Activated naive CD4-positive, alpha-beta T cell (primary cell): ENCODE measurements around the gene CHMP2A.

Experiments used
- DNase-seq, 4 experiments: peaks; one replicate each; lab custom pipeline; 2025; lab: John Stamatoyannopoulos, UW

The CHMP2A gene

DNA sequence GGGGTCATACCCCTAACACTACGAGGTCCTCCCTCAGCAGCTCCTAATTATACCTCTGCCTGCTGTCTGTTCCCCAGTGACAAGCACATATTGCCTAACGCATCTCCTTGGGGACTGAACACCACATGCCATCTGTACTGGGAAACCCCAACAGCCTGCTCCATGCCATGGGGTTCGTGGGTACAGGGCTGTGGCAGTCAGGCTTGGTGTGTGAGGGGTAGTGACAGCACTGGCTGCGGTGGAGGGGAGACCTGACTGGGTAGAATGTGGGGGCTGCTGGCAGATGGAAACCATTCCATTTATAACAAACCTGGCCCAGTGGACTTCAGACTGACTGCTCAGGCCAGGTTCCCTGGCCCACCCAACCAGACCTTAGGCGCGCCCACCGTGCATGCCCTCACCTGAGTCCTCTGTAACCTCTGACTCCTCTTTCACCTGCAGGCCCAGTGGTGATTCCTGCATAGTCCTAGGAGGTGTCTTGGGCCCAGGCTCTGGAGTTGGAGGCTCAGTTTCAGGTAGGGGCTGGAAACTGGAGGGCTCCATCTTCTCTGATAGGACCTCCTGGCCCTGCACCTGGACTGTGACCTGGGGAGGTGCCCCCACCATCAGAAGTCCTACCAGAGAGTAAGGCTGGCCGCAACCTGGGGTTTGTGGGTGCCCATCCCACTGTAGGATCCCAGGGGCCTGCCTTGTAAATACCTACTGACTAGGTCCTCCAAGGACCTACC lies 15.2 kb upstream of the CHMP2A start:
- DNase-seq: no peak

DNA sequence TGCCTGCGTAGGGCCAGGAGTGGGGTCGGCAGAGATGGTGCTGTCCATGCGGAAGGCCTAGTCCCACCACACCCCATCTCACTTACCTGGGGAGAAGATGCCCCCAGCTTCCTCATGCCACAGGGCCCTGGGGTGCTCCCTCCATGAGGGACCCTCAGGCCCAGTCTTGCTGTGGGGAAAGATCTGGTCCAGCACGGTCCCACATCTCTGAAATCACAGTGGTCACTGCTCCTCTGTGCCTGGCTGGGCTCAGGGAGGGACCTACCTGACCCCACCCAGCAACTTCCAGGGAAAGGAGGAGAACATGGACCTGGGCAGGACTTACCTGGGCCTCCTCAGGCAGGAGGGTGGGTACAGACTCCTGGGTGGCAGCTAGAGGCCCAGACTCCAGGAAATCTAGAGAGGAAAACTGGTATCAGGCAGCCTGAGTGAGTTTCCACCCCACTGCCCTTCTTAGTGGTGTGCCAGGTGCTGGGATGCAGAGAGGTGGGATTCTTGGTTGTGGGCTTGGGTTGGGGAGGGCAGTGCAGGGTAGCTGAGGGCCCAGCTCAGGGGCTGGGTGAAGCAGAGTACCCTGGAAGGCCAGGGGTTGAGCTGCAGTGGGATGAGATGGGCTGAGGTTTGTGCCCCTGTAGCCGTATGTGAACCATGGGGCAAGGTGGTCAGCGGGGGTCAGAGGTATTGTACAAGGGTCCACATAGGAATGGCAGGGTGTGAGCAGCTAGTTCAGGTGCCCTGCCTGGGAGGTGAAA lies 14.5 kb upstream of the CHMP2A start:
- no peak for DNase-seq

DNA sequence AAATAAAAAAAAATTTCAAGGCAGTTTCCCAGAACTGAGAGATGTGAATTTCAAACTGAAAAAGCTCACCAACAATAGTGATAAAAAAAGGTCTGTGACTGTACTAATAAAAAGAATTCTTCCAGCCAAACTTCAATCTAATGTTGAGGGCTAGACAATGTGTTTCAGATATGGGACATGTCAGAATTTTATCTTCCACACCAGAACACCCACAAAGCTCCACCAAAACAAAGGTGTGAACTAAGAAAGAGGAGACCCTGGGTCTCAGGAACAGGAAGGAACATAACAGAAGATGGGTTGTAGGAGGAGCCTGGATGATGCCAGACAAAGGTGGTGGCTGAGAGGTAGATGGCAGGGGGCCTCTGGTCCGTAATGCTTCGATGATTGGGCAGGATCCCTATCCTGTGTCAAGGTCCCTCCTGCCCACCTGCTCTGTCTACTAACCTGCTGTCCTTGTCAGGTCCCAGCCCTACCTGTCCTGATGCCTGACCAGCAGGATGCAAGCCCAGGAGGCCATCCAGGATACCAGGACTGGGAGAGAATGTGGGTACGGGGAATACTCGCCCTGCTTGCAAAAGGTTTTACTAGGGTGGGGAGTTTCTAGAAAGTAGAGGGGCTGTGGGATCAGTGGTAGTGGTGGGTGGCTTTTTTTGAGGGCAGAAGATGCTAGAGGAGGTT lies 13.7 kb upstream of the CHMP2A start:
- no peak for DNase-seq

- no peak for DNase-seq
Measured at GRCh38 chr19:58566989-58567388, 12.1 kb upstream of the CHMP2A start.

- no peak for DNase-seq
Measured at GRCh38 chr19:58563823-58564222, 8.9 kb upstream of the CHMP2A start.

DNA sequence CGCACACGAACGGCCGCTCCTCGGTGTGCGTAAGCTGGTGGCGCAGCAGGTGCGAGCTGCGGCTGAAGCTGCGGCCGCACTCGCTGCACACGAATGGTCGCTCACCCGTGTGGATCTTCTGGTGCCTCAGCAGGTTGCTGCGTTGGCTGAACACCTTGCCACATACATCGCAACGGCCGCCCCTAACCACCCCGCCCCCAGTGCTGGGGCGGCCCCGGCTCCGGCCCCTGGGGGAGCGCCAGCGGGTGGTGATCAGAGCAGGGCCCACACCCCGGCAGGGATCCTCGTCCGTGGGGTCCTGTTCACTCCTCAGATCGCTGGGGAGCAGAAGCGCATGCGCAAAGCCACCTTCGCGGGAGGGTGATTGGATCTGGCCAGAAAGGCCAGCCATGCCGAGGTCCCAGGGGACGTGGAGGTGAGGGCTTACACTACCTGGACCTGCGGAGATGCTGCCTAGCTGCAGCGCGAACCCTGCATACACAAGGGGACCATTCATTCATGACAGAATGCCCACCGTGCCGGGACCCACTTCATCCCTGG lies 8.2 kb upstream of the CHMP2A start:
- DNase-seq: no peak

DNA sequence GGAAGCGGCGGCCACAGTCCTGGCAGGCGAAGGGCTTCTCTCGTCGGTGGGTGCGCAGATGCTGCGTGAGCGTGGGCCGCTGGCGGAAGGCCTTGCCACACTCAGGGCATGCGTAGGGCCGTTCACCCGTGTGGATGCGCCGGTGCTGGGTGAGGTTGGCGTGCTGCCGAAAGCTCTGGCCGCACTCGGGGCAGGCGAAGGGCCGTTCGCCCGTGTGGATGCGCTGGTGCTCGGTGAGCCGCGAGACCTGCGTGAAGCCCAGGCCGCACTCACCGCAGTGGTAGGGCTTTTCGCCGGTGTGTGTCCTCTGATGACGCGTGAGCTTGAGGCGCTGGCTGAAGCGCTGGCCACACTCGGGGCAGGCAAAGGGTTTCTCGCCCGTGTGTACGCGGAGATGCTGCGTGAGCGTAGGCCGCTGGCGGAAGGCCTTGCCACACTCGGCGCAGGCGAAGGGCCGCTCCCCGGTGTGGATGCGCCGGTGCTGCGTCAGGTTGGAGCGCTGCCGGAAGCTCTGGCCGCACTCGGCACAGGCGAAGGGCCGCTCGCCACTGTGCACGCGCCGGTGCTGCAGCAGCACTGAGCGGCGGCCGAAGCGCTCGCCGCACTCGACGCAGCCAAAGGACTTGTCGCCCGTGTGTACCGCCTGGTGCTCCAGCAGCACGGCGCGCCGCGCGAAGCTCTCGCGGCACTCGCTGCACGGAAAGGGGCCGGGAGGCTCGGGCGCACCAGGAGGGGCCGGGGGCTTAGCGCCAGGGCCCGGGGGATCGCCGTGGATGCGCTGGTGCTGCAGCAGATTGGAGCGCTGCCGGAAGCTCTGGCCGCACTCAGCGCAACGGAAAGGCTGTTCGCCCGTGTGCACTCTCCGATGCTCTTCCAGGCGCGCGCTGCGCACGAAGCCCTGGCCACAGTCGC lies 7.5 kb upstream of the CHMP2A start:
- DNase-seq: no peak

GRCh38 chr19:58561373-58562121 lies 6.6 kb upstream of the CHMP2A start:
- no peak for DNase-seq

DNA sequence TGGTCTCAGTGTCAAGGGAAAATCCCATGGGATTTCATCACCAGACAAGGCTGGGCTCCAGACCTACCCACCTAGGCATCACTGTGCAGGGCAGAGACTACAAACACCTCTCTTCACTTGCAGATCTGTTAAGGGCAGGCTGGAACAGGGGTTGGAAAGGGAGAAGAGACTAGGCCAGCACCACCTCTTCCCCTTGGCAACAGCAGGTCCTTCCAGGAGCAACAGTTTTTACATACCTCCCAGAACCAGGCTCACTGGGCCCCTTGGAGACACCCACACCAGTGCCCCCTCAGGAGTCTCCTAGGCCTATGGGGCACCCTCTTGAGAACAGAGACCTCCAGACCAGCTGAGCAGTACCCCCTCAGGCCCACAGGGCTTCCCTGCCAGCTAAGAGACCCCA lies 6.0 kb upstream of the CHMP2A start:
- DNase-seq: no peak

DNA sequence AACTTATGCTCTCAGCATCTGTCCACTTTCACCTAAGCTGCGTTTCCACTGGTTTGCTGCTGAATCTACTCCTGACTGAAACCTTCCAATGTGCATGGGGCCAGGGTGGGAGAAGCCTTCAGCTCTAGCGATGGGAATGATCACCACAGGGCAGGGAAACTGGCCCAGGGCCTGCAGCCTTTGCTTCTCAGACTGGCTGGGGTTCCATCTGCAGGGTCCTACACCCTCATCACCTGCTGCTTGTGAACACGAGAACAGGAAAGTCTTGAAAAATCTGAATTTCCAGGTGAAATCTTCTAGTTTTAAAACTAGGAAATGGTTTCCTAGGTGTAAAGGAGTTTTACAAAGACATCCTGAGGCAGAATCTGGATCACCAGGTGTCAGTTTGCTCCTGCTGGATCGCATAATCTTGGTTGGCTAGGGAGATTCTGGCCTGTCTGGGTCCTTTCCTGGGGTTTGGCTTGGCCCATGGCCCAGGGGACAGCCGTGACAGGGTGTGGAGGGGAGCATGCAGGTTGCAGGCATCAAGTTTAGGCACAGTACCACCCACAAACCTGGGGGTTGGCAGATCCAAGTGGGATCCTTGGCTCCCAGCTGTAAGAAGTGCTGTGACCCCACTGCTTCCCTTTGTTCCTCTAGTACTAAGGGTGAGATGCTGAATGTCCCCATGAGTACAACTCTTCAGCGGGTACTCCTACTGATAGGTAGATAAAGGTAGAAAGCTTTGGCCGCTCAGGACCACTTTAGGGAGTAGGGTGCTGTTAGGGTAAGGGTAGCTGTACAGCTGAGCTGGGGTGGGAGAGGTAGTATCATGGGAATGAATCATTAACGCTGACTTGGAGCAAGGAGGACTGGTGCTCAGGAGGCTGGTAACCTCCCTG lies 5.3 kb upstream of the CHMP2A start:
- no peak for DNase-seq

GRCh38 chr19:58559275-58560006 lies 4.5 kb upstream of the CHMP2A start:
- DNase-seq: no peak

- DNase-seq: no peak
Measured at GRCh38 chr19:58558623-58559274, 3.8 kb upstream of the CHMP2A start.

GRCh38 chr19:58558066-58558622 lies 3.2 kb upstream of the CHMP2A start, which contains the start of gene UBE2M:
UBE2M (minus strand) TSS chr19:58558611; CDS start chr19:58558381, 230 bp downstream.
- DNase-seq: no peak

DNA sequence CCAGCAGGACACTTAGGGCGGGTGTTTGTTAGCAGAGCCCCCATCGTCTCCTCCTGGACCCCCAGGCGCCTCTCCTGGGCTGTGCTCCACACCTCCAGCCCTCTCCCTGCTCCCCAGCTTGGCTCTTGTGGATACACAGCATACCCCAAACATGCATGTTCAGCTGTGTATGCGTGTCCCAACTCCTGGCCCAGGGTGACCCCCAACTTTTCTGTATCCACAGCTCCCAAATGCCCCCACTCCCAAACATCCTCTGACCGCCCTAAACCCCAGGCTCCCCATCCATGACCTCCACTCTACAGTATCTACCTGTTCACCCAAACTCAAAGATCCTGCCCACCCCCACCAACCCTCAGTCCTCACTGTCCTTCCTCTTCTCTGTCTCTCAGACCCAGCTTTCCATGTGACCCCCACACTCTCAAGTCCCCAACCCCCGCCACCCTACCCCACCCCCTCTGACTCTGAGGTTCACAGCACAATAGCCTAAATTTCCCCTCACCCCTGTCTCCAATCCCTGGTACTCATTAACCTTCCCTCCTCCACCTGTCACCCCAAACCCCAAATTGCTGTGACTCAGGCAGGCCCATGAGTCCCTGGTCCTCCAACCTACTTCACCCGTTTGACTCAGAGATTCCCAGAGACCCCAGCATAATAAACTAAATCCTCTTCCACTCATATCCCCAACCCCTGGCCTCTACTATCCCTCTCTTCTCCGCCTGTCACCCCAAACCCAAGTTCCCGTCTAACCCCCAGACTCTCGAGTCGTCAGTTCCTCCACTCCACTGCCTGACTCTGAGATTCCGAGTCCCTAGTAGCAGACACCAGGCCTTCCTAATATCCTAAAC lies 2.5 kb upstream of the CHMP2A start:
- no peak for DNase-seq

GRCh38 chr19:58556622-58557220 lies 1.8 kb upstream of the CHMP2A start:
- DNase-seq: no peak

DNA sequence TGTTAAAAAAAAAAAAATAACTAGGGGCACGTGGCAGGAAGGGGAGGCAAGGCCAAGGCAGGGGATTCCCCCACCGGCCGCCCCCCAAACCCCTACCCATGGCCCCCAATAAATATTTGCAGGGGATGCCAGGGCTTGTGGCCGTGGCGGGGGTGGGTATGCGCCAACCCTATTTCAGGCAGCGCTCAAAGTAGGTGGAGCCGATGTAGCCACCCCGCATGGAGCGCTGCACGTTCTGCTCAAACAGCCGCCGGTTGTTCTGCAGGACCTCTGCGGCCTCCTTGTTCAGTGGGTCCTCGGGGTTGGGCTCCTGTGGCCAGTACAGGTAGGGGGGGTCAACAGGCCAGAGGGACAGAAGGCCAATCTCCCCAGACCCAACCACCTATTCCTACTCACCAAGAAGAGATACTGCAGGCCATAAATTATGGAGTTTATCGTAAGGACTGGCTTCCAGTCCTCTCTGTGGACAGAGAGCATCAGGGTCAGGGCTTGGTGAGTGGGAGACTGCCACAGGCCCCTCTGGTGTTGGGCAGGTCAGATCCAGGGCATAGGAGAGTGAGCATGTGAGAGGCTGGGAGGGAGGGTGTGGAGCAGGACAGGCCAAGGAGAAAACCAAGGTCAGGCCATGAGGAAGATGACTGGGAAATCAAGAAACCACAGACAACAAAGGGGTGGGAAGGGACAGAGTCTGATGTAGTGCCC lies 1.2 kb upstream of the CHMP2A start:
- no peak for DNase-seq
